HEK293 (cell line): Measurements from ENCODE around the gene SF1.

ENCODE experiments used
- CTCF ChIA-PET: fragments of 350-600 bp; formaldehyde crosslinking; extraction: SDS; loops from one replicate; lab custom pipeline; 2021; ENCODE audit warnings: antibody characterized with exemption; lab: Yijun Ruan, JAX
- POLR2A ChIA-PET: fragments of 300-600 bp; formaldehyde crosslinking; extraction: SDS; loops from one replicate; lab custom pipeline; 2020; ENCODE audit warnings: antibody characterized with exemption, inconsistent platforms; lab: Yijun Ruan, JAX
- H3K27ac ChIP-seq: fragments of 200-500 bp; sonication (Bioruptor generic); 2 replicates; pipeline ENCODE4 v1.5.1; 2014; ENCODE audit warnings: low read depth, low read length, control low read depth, inconsistent platforms; ENCODE audit errors: extremely low read depth
- H3K36me3 ChIP-seq, 2 experiments: fragments of 200-500 bp in 1 of 2; sonication (Bioruptor generic) in 1 of 2; 1 replicate in 1 of 2; 2 replicates in 1 of 2; pipeline ENCODE4 v1.5.1; 2014 to 2017; ENCODE audit warnings: inconsistent platforms in 2 of 2, low read length in 2 of 2; ENCODE audit not compliant: control insufficient read depth in 2 of 2, insufficient read depth in 1 of 2
- H3K4me1 ChIP-seq: fragments of 200-500 bp; sonication (Bioruptor generic); 2 replicates; pipeline ENCODE4 v1.5.1; 2014; ENCODE audit warnings: mild to moderate bottlenecking, low read length, inconsistent platforms; ENCODE audit not compliant: control insufficient read depth, insufficient read depth
- H3K4me3 ChIP-seq: 2 replicates; pipeline ENCODE4 v1.5.1; 2011; ENCODE audit warnings: low read depth, mild to moderate bottlenecking, control low read depth, low read length, moderate library complexity
- H3K9me3 ChIP-seq: fragments of 200-500 bp; sonication (Bioruptor generic); 2 replicates; pipeline ENCODE4 v1.5.1; 2014; ENCODE audit warnings: low read depth, low read length, inconsistent platforms; ENCODE audit not compliant: control insufficient read depth, insufficient read depth
- MYNN ChIP-seq: fragments of 450-650 bp; formaldehyde crosslinking; IDR thresholded peaks from 2 replicates; pipeline ENCODE4 v1.5.1; 2016; ENCODE audit warnings: missing biosample characterization, missing genetic modification characterization, borderline replicate concordance
- PRDM10 ChIP-seq: fragments of 450-650 bp; formaldehyde crosslinking; IDR thresholded peaks from 2 replicates; pipeline ENCODE4 v1.5.1; 2016; ENCODE audit warnings: missing biosample characterization, missing genetic modification characterization
- ZBTB20 ChIP-seq: fragments of 450-650 bp; formaldehyde crosslinking; IDR thresholded peaks from 2 replicates; pipeline ENCODE4 v1.5.1; 2016; ENCODE audit warnings: missing biosample characterization, missing genetic modification characterization
- ZBTB8A ChIP-seq: fragments of 450-650 bp; formaldehyde crosslinking; IDR thresholded peaks from 2 replicates; pipeline ENCODE4 v1.5.1; 2016; ENCODE audit warnings: missing biosample characterization, missing genetic modification characterization
- ZFHX2 ChIP-seq: fragments of 450-650 bp; formaldehyde crosslinking; conservative IDR thresholded peaks from 2 replicates; pipeline ENCODE4 v1.5.1; 2016; ENCODE audit warnings: missing biosample characterization, missing genetic modification characterization
- ZNF132 ChIP-seq: fragments of 450-650 bp; formaldehyde crosslinking; IDR thresholded peaks from 2 replicates; pipeline ENCODE4 v1.5.1; 2017; ENCODE audit warnings: missing biosample characterization, missing genetic modification characterization, borderline replicate concordance
- ZNF16 ChIP-seq: fragments of 450-650 bp; formaldehyde crosslinking; IDR thresholded peaks from 2 replicates; pipeline ENCODE4 v1.5.1; 2016; ENCODE audit warnings: low read depth, missing biosample characterization, missing genetic modification characterization
- ZNF600 ChIP-seq: fragments of 450-650 bp; formaldehyde crosslinking; IDR thresholded peaks from 2 replicates; pipeline ENCODE4 v1.5.1; 2016; ENCODE audit warnings: missing biosample characterization, missing genetic modification characterization
- ZNF670 ChIP-seq: fragments of 450-650 bp; formaldehyde crosslinking; IDR thresholded peaks from 2 replicates; pipeline ENCODE4 v1.5.1; 2016; ENCODE audit warnings: missing biosample characterization, missing genetic modification characterization, low read depth
- ZSCAN30 ChIP-seq: fragments of 450-650 bp; IDR thresholded peaks from 2 replicates; pipeline ENCODE4 v1.5.1; 2018; ENCODE audit warnings: missing biosample characterization, mild to moderate bottlenecking, missing genetic modification characterization, moderate library complexity
- TF ChIP-seq, protein P1 (sequence below): fragments of 450-650 bp; formaldehyde crosslinking; IDR thresholded peaks from 2 replicates; pipeline ENCODE4 v1.5.1; 2017; ENCODE audit warnings: missing biosample characterization, missing genetic modification characterization
- TF ChIP-seq, protein P2 (sequence below): fragments of 450-650 bp; formaldehyde crosslinking; IDR thresholded peaks from 2 replicates; pipeline ENCODE4 v1.5.0; 2017; ENCODE audit warnings: missing biosample characterization, missing genetic modification characterization, borderline replicate concordance

Gene SF1

GRCh38 chr11:64735725-64736259 lies 42.5 kb downstream of the SF1 start:
- ChIA-PET CTCF (interaction anchor here (0.7 to 1.4 kb wide), 5 partner anchors 8 to 47 kb away, joined by 3 to 6 read pairs (median 4); no protein-coding TSS in a partner anchor), POLR2A (interaction anchor here (0.6 kb wide), 2 partner anchors 14 to 28 kb away, joined by 3 read pairs; no protein-coding TSS in a partner anchor)
- H3K4me3 ChIP-seq = no peak overlapping the region
- TF ChIP-seq ZNF16 (no peak), MYNN (no peak), ZNF670 (tag by site-specific recombination) (no peak), ZBTB20 (tag by site-specific recombination) (no peak), ZSCAN30 (tag by site-specific recombination) (no peak), ZFHX2 (tag by site-specific recombination) (no peak), ZNF132 (no peak)
- TF ChIP-seq, protein P1, sequence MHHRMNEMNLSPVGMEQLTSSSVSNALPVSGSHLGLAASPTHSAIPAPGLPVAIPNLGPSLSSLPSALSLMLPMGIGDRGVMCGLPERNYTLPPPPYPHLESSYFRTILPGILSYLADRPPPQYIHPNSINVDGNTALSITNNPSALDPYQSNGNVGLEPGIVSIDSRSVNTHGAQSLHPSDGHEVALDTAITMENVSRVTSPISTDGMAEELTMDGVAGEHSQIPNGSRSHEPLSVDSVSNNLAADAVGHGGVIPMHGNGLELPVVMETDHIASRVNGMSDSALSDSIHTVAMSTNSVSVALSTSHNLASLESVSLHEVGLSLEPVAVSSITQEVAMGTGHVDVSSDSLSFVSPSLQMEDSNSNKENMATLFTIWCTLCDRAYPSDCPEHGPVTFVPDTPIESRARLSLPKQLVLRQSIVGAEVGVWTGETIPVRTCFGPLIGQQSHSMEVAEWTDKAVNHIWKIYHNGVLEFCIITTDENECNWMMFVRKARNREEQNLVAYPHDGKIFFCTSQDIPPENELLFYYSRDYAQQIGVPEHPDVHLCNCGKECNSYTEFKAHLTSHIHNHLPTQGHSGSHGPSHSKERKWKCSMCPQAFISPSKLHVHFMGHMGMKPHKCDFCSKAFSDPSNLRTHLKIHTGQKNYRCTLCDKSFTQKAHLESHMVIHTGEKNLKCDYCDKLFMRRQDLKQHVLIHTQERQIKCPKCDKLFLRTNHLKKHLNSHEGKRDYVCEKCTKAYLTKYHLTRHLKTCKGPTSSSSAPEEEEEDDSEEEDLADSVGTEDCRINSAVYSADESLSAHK (tag by site-specific recombination) = no peak
- TF ChIP-seq, protein P2, sequence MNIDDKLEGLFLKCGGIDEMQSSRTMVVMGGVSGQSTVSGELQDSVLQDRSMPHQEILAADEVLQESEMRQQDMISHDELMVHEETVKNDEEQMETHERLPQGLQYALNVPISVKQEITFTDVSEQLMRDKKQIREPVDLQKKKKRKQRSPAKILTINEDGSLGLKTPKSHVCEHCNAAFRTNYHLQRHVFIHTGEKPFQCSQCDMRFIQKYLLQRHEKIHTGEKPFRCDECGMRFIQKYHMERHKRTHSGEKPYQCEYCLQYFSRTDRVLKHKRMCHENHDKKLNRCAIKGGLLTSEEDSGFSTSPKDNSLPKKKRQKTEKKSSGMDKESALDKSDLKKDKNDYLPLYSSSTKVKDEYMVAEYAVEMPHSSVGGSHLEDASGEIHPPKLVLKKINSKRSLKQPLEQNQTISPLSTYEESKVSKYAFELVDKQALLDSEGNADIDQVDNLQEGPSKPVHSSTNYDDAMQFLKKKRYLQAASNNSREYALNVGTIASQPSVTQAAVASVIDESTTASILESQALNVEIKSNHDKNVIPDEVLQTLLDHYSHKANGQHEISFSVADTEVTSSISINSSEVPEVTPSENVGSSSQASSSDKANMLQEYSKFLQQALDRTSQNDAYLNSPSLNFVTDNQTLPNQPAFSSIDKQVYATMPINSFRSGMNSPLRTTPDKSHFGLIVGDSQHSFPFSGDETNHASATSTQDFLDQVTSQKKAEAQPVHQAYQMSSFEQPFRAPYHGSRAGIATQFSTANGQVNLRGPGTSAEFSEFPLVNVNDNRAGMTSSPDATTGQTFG = no peak
- no peaks in the 10 kb centered on the region for H3K9me3 ChIP-seq
- no peaks in the 10 kb centered on the region for H3K36me3 ChIP-seq
- H3K4me1 ChIP-seq = no peaks in the 10 kb centered on the region
- H3K27ac ChIP-seq = no peak overlapping the region

- H3K27ac ChIP-seq = no peak overlapping the region
Measured at GRCh38 chr11:64734811-64735724, 43.3 kb downstream of the SF1 start.

More at GRCh38 chr11:64734811-64735724, 43.3 kb downstream of the SF1 start:
- TF ChIP-seq PRDM10 = peak; percentile 34; the same call in 1 of the 2 replicates
- no peak for TF ChIP-seq ZBTB8A (tag by site-specific recombination)
- TF ChIP-seq ZNF600 (tag by site-specific recombination) = 0 out of 2 replicates have a peak, but pooled peaks have one; percentile 25
- TF ChIP-seq, all 188 proteins: peak for 2
- H3K4me3 ChIP-seq = no peak overlapping the region
- CTCF ChIA-PET = interaction anchor here (1.0 to 2.4 kb wide), 6 partner anchors 8 to 46 kb away, joined by 3 to 10 read pairs (median 4); no protein-coding TSS in a partner anchor
- H3K36me3 ChIP-seq = no peaks in the 10 kb centered on the region
- POLR2A ChIA-PET = no interaction called here
- H3K9me3 ChIP-seq = no peaks in the 10 kb centered on the region
- H3K4me1 ChIP-seq = no peaks in the 10 kb centered on the region
